HG03439 (cell line): Measurements from ENCODE around the gene PROB1.
A peak's percentile ranks its signal among the peaks of the same experiment; 100 is the strongest.
"Not testable (repeated sequence)": the region's sequence is repeated elsewhere in the genome, so short reads cannot be mapped to it uniquely, and the experiment has no call there.

ENCODE experiments used
- ATAC-seq: cut with Tn5 transposase; IDR thresholded peaks from one replicate; pipeline ENCODE4 v1.9.1; 2021; ENCODE audit warnings: mild to moderate bottlenecking, moderate library complexity; ENCODE audit not compliant: unreplicated experiment

The PROB1 gene, protein sequence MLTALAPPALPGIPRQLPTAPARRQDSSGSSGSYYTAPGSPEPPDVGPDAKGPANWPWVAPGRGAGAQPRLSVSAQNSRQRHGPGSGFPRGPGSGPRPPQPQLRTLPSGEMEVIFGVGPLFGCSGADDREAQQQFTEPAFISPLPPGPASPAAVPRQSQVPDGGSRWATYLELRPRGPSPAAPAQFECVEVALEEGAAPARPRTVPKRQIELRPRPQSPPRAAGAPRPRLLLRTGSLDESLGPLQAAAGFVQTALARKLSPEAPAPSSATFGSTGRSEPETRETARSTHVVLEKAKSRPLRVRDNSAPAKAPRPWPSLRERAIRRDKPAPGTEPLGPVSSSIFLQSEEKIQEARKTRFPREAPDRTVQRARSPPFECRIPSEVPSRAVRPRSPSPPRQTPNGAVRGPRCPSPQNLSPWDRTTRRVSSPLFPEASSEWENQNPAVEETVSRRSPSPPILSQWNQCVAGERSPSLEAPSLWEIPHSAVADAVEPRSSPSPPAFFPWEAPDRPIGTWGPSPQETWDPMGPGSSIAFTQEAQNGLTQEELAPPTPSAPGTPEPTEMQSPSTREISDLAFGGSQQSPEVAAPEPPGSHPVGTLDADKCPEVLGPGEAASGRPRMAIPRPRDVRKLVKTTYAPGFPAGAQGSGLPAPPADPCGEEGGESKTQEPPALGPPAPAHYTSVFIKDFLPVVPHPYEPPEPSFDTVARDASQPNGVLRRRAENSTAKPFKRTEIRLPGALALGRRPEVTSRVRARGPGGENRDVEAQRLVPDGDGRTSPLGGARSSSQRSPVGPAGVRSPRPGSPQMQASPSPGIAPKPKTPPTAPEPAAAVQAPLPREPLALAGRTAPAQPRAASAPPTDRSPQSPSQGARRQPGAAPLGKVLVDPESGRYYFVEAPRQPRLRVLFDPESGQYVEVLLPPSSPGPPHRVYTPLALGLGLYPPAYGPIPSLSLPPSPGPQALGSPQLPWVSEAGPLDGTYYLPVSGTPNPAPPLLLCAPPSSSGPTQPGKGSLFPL

DNA sequence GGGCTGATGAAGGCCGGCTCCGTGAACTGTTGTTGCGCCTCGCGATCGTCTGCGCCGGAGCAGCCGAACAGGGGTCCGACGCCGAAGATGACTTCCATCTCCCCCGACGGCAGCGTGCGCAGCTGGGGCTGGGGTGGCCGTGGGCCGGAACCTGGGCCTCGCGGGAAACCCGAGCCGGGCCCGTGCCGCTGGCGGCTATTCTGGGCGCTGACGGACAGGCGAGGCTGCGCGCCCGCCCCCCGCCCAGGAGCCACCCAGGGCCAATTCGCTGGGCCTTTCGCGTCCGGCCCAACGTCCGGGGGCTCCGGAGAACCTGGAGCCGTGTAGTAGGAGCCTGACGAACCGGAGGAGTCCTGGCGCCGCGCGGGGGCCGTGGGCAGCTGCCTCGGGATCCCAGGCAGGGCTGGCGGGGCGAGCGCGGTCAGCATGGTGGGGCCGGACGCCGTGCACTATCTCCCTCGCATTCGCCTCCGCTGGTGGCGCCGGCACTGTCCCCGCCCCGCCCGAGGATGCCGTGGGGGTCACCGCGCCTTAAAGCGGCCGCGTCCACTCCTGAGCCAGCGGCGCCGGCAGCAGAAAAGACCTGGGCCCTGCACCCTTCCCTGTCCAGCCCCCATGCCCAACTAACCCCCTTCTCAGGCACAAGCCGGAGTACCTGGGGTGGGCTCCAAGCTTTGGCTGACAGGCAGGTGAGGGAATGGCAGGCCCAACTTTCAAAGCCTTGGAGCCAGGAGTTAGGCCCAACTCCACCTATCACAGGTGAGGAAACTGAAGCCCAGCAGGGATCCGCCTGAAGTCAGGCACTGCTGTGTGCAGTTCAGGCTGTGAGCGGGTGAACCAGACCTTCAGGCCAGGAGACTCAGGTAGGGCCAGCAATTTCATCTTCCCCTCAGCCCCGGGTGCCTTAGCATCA lies at the start of gene PROB1:
PROB1 (minus strand) TSS at position 451 of the 913 bp plus-strand sequence; CDS start at position 428, 23 bp downstream.
- no peak for ATAC-seq

DNA sequence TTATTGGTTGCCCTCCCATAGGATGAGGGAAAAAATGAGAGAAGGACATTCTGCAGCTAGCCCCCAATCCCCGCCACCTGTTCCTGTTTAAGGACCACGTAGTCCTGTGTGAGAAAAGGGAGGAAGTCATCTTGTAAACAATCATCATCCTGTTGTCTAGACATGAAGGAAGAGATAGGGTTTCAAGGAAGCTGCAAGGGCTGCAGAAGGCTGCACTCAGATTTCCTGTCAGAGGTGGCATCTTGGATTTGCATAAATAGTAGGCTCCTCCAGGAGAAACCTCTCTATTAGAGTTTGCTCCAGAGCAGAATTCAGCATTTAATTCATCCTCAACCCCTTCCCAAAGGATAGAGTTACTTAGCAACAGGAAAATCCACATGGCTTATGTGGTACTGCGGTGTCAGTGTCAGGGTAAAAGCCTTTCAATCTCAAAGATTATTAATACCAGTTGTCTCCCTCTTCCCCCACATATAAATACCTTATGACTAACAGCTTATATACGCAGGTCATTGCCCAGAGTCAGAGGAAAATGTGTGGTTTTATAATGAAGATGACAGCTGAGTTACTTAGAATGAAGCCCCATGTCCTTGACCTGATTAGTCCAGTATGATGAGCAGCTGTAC lies 49.0 kb upstream of the PROB1 start:
- no peak for ATAC-seq

DNA sequence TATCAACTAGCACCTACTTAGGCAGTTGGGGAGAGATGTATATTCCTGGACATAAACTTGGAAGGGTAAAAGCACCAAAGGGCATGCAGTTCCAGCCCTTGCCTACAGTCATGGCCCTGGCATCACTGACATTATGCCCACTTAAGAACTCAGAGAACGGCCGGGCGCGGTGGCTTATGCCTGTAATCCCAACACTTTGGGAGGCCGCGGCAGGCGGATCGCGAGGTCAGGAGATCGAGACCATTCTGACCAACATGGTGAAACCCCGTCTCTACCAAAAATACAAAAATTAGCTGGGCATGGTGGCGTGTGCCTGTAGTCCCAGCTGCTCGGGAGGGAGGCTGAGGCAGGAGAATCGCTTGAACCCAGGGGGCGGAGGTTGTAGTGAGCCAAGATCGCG lies 45.5 kb upstream of the PROB1 start:
- not testable (repeated sequence) for ATAC-seq

DNA sequence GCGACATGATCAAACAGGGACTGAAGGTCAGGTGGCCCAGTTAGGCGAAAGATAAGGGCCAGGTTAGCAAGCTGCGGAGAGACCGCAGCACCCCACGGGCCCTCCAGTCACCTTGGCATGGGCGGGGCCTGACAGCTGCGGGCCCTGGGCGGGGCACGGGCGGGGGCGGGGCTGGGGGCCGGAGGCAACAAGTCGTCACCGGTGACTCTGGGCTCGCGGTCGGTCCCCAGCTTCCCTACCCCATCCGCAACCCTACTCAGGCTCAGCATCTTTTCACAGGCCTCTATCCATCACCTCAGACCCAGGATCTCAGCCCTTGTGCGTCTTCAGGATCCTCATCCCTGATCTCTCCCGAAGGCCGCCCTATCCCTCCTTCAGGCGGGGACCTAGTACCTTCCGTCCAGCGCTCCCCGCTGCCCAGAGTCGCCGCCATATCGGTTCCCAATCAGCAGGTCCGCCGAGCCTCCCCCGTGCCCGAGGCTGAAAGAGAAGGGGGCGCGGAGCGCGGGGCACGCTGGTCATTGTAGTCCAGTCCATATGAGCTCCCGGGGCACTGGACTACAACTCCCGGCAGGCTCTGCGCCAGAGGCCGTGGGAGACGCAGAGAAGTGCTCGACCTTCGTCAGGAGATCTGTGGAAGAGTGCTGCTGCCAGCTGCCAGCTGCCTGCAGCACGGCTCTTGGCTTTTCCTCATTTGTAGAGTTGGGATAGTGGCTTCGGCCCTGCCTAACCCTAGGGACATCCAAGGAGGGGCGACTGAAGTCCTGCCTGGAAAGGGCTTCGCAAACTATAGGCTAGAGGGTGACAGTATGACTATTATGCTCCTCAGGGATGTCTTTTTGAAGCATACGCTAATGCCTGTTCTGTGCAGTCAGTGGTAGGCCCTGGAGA lies 44.4 kb upstream of the PROB1 start, which contains the start of gene DNAJC18:
DNAJC18 (minus strand) TSS at position 513 of the 891 bp plus-strand sequence; CDS start at position 433, 80 bp downstream.
- peak; percentile 90 for ATAC-seq

DNA sequence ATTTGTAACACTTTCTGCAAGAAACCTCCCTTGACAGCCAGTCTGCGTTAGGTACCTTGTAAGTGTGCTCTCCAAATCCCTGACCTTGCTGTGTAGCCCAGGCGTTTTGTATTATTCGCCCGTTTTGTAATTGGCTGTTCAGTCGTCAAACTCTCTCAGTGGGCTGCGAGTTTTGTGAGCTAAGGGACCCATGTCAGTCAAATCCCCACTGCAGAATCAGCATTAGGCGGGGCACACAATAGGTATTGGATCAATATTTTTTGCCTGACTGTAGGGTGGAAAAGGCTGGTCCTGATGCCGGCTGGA lies 43.8 kb upstream of the PROB1 start:
- peak; percentile 2 for ATAC-seq

DNA sequence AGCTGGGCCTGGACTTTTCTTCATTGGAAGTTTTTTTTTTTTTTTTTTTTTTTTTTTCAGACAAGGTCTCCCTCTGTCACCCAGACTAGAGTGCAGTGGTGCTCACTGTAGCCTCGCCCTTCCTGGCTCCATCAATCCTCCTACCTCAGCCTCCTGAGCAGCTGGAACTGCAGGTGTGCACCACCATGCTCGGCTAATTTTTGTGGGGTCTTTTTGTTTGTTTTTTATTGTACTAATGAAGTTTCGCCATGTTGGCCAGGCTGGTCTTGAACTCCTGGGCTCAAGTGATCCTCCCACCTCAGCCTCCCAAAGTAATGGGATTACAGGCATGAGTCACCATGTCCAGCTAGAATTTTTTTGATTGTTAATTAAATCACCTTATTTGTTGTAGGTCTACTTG lies 40.8 kb upstream of the PROB1 start:
- ATAC-seq: no peak

DNA sequence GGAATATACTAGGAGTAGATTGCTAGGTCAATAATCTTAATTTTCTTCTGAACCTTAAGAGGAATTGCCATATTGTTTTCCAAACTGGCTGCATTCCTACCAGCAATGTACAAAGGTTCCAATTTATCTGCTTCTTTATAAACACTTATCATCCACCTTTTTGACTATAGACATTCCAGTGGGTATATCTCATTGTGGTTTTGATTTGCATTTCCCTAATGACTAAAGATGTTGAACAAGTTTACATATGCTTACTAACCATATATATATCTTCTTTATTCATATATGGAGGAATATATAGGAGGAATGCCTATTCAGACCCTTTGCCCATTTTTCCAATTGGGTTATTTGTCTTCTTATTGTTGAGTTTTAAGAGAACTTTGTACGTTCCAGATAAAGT lies 36.8 kb upstream of the PROB1 start:
- no peak for ATAC-seq

DNA sequence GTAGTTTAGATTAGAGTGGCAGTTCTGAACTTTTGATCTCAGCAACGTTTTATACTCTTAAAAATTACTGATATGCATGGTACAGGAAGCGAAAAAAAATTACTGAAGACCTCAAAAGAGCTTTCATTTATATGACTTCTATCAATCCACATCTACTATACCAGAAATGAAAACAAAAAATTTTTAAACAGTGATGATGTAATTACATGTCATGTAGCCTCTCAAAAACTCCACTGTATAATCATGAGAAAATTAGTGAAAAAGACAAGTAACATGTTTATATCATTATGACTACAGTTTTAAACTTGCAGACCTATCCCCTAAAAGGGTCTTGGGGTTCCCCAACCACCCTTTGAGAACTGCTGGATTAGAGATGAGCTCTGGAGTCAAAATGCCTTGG lies 35.1 kb upstream of the PROB1 start:
- no peak for ATAC-seq

DNA sequence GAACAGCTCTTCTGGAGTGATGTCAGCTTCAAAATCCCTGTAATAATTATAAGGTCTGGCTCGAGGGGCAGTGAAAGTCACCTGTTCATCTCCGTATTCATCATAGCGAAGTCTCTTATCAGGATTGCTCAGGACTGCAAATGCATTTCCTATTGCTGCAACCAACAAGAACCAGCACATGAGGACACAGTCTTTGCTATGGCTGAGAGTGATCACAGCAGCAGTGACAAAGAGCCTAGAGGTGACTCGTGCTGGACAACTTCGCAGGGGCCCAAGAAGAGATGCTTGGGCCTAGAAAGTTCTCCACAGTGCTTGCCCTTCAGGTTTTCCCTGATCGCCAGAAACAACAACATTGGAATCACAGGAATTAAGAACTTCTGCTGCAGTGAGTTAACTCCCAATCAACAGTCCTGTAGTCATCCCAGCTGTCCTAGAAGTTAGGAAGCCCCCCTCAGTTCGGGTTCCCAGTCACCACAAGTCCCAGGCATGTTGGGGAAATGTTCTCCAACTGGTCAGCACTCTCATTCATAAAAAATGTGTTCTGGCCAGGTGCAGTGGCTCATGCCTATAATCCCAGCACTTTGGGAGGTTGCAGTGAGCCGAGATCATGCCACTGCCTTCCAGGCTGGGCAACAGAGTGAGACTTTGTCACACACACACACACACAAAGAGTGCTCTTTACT lies 31.4 kb upstream of the PROB1 start:
- no peak for ATAC-seq

DNA sequence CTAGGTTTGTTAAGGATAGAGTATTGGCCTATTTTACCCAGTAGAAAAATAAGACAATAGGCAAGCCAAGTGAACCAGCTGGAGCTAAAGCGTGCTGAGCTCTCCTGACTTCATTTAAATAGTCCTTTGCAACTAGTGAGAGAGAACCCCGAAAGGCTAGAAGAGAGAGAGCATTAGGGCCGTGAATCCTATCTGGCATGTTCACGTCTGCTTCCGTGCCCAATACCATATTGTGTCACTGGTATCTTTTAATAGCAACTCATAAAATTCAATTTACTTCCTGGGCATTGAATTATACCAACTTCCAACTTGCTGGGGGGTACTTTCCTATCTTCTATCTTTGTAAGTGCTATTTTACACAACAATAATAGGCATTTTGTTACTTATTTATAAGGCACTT lies 30.6 kb upstream of the PROB1 start:
- no peak for ATAC-seq

DNA sequence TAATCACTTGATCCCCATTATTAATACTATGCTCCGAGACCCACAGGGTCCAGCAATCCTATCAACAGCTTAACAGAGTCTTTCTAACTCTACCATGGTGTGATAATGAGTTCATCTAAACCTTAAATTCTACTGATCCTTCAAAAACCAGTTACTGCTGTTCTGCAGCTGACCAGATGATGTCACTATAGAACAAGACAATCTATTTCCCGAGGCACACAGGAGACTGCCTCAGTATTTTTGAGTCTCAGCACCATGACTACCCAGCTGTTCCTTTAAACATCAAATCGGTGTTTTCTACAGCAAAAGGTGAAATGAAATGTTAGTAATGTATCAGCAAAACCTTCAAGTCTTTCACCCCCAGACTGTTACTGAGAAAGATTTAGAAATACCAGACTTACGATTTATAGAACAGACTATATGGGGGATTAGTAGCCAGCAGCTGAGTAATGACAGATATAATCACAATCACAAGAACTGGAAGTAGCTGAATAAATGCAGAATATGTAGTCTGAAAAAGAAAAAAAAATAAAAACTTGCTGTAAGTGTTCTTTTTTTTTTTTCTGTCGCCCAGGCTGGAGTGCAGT lies 27.5 kb upstream of the PROB1 start:
- no peak for ATAC-seq

DNA sequence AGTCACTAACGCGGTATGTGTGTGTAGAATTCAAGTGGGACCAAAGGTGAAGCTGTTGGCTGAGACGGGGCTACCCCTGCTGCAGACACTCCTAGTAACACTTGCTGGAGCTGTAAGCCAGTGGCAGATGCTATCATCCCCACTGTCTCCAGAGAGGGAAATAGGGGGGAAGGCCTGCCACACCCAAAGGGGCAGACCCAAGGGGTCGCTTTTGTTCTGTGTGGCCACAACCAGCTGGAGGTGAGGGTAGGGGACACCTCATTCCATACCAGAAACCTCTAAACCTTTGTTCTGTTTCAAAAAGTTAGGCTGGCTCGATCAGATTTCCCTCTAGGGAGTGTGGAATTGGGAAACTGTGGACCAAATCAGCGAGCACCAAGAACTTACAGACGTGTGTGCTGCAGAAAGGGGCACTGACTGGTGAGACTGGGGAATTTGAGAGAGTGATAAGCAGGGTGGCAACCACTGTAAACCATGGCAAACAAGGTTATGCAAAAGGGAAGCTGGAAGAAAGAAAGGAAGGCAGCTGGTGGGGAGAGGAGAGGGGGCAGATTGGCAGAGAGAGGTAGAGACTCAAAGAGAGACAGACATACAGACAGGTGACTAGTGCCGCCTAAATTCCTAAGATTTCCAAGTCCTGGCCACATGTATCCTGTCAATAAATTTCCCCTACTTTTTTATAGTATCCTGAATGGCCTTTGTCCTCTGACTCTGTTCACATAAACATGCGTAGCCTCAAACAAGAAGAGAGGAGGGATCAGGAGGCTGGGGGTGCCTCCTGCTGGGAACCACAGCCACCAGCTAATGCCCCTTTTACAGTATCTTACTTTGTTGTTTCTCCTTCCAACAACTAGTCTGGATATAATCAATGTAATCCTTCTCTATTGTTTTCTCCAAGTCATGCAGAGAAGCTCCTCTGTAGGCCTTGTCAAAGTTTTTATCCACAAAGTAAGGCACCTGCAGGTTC lies 24.6 kb upstream of the PROB1 start:
- ATAC-seq: no peak

DNA sequence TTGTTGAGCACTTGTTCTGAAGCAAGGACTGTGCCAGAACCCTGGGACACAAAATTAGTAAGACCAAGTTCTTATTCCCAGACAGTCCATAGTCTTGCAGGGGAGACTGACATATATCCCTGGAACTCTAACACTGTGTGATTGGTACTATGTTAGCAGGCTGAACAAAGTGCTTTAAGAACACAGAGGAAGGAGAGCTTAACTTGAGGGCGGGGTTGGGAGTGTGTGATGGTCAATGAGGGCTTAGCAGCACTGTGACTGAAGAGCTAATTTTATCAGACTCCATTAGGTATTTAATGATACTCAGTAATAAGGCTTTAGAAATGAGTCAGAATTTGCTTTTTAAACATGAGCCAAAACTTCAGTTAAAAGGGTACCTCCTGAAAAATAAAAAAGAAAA lies 23.9 kb upstream of the PROB1 start:
- no peak for ATAC-seq

DNA sequence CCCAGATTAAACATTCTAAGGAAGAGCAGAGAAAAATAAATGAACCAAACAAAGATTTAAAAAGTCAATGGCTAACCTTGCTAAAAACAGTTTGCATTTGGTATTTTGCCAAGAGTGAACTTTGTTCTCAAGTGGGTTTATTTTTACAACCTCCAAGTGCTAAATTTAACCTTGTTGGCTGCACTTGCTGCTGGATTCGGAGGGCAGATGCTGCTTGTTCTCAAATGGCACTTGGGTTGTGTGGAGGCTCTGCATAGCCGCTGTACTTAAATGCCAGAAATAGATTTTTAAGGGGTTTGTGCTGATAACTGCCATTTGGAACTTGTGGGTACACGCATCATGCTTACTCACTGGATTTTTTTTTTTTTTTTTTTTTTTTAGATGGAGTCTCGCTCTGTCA lies 22.3 kb upstream of the PROB1 start:
- ATAC-seq: no peak

DNA sequence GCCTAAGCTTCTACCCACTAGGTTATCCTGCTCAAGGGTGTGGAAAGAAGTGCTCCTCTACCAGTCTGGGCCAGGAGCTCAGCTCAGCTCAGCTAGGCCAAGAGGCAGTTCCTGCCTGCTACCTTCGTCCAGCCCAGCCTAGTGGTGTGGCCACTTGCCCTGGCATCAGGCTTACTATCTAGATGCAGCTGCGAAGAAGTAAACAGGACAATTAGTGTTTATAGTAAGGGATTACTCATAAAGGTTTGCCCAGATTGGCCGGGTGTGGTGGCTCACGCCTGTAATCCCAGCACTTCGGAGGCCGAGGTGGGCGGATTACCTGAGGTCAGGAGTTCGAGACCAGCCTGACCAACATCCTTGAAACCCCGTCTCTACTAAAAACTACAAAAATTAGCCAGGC lies 21.7 kb upstream of the PROB1 start:
- ATAC-seq: no peak

DNA sequence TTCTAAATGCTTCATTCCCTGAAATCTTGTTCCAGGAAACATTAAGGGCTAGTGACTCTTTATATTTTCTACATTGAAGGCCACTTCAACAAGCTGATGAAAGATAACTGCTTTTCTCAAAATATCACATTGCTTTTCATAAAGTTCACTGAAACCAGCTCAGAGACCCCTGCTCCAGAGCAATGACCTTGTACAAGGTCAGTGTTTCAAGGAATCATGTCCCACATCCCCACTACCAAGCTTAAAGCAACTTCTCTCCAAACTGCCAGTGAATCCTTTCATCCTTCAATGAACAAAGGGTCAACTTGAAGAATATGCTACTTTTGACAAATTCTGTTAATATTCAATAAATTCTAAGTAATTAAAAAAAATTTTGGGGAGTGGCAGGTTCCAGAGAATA lies 21.0 kb upstream of the PROB1 start:
- ATAC-seq: no peak

DNA sequence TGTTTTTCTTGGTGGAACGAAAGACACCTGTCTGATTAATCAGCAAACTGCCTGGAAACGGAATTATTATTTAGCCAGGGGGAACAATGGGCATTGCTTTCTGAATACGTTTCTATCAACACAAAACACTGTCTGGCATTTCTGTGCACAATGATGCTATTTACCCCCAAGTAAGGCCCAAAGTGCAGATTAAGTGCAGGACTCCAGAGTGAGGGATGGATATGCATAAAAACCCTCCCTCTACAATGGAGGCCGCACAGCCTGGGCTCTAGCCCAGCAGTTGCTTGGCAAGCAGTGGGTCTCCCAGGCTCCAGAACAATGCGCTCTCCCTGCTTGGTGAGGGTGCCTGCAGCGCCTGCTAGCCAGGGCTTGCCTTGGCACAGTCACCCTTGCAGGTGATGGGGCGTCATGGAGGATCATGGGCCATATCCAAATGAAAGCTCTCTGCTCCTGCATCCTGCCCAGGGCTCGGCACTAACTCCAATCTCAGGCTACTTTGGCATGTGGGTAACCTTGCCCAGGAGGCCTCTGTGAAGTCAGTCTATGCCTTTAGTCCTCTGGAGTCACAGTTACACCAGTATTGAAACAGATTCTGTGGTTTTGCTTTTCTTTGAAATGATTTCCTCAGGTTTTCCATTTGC lies 20.4 kb upstream of the PROB1 start:
- no peak for ATAC-seq
